ENCODE results near the gene ERVK3-1. TPM values are rescaled to one million over a fixed set of nuclear protein-coding genes. Genes with fewer than 3 reads are reported as not detected.

Gene ERVK3-1
- total RNA-seq, 6 experiments from 2014 or later, result 24.0 to 31.2 (median 28.2) TPM

DNA sequence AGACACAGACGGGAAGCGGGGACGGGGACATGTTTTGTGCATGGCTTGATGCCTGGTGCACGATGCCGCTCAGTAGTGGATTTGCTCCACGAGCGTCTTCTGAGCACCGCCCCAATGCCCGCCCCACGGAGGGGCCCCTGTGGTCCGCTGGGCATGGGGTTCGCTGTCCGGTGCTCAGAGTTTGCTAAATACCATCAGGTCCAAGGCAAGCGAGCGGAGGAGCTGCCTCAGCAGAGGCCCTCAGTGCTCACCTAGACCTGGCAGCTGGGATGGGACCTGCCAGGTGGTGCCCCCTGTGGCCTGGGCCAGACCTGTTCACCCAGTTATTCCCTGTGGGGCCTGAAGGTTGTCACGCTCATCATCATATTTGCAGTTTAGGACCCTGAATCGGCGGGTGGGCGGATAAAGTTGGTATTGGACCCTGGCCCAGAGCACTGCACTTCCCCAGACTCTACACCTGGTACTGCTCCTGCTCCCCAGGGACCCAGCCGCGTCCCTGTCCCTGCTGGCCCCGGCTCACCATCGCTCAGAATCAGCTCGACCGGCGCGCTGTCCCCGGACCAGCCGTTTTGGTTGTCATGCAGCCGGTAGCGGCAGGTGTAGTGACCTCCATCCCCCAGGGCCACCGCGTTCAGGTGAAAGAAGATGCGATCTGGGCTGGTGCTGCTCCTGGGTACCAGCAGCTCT is 45.8 kb downstream of the ERVK3-1 start:
- H3K36me3 Mint-ChIP-seq (ENCODE audit: low read depth), result peaks cover 9% of the 10 kb centered on the region; the same call in 1 of the 2 replicates
- peaks cover 13% of the 10 kb centered on the region for H3K4me1 Mint-ChIP-seq (ENCODE audit: low read depth)
- peaks cover 4% of the 10 kb centered on the region; the same call in 1 of the 2 replicates for H3K9me3 Mint-ChIP-seq
- no peak for DNase-seq
- TF ChIP-seq, protein P1, sequence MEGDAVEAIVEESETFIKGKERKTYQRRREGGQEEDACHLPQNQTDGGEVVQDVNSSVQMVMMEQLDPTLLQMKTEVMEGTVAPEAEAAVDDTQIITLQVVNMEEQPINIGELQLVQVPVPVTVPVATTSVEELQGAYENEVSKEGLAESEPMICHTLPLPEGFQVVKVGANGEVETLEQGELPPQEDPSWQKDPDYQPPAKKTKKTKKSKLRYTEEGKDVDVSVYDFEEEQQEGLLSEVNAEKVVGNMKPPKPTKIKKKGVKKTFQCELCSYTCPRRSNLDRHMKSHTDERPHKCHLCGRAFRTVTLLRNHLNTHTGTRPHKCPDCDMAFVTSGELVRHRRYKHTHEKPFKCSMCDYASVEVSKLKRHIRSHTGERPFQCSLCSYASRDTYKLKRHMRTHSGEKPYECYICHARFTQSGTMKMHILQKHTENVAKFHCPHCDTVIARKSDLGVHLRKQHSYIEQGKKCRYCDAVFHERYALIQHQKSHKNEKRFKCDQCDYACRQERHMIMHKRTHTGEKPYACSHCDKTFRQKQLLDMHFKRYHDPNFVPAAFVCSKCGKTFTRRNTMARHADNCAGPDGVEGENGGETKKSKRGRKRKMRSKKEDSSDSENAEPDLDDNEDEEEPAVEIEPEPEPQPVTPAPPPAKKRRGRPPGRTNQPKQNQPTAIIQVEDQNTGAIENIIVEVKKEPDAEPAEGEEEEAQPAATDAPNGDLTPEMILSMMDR (IDR thresholded peaks at IDR 0.05), result no peak
- H3K4me3 Mint-ChIP-seq, result no peak overlapping the region
- no peak overlapping the region for H3K27ac Mint-ChIP-seq
- H3K27me3 Mint-ChIP-seq (ENCODE audit: insufficient read depth), result peaks cover 6% of the 10 kb centered on the region; the same call in 1 of the 2 replicates

DNA sequence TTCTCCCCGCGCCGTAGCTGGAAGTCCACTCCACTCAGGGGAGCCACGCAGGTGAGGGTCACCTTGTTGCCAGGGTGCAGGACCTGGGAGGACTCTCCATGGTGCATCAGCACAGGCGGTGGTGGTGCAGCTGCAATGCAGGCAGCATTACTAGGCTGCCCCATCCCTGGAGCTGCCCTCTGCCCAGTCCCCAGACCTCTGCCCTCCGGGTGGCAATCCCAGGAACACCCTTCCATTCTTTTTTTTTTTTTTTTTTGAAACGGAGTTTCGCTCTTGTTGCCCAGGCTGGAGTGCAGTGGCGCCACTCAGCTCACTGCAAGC is 46.3 kb downstream of the ERVK3-1 start:
- Mint-ChIP-seq H3K9me3 (peaks cover 4% of the 10 kb centered on the region; the same call in 1 of the 2 replicates), H3K4me3 (no peak overlapping the region), H3K36me3 (ENCODE audit: low read depth) (peaks cover 8% of the 10 kb centered on the region; the same call in 1 of the 2 replicates), H3K27ac (no peak overlapping the region), H3K27me3 (ENCODE audit: insufficient read depth) (peaks cover 4% of the 10 kb centered on the region; the same call in 1 of the 2 replicates), H3K4me1 (ENCODE audit: low read depth) (peaks cover 12% of the 10 kb centered on the region; the same call in 1 of the 2 replicates)
- TF ChIP-seq, protein P1 (IDR thresholded peaks at IDR 0.05), result no peak
- DNase-seq, result no peak

DNA sequence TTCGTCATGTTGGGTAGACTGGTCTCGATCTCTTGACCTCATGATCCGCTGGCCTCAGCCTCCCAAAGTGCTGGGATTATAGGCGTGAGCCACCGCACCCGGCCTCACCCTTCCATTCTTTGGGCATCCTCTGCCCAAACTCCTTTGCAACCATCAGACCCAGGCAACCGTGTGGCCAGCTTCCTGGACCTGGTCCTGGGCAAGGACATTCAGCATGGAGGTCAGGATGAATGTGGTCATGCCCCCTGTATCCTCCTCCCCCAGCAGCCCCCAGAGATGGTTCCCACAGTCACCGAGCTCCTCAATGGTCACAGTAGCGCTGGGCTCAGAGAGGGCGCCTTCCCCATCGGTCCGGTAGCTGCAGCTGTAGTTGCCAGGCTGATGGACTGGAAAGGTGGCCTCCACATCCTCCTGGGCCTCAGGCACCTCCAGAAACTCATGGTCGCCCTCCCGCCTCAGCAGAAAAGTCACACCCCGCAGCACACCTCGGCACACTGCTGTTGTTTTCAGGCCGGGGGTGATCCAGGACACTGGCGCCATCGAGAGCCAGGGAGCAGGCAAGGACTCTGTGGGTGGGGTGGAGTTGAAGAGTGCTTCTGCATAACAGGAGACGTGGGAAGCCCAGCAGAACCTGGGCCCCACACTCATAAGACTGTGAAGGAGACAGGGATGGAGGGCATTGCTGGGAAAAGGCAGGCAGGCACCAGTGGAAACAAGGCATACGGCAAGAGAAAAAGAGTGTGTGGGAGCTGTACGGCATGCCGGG is 47.0 kb downstream of the ERVK3-1 start:
- Mint-ChIP-seq H3K27me3 (ENCODE audit: insufficient read depth) (peaks cover 4% of the 10 kb centered on the region; the same call in 1 of the 2 replicates), H3K27ac (no peak overlapping the region), H3K4me3 (no peak overlapping the region), H3K4me1 (ENCODE audit: low read depth) (peaks cover 12% of the 10 kb centered on the region; the same call in 1 of the 2 replicates), H3K9me3 (peaks cover 4% of the 10 kb centered on the region; the same call in 1 of the 2 replicates), H3K36me3 (ENCODE audit: low read depth) (peaks cover 8% of the 10 kb centered on the region; the same call in 1 of the 2 replicates)
- DNase-seq, result no peak
- TF ChIP-seq, protein P1 (IDR thresholded peaks at IDR 0.05), result no peak

DNA sequence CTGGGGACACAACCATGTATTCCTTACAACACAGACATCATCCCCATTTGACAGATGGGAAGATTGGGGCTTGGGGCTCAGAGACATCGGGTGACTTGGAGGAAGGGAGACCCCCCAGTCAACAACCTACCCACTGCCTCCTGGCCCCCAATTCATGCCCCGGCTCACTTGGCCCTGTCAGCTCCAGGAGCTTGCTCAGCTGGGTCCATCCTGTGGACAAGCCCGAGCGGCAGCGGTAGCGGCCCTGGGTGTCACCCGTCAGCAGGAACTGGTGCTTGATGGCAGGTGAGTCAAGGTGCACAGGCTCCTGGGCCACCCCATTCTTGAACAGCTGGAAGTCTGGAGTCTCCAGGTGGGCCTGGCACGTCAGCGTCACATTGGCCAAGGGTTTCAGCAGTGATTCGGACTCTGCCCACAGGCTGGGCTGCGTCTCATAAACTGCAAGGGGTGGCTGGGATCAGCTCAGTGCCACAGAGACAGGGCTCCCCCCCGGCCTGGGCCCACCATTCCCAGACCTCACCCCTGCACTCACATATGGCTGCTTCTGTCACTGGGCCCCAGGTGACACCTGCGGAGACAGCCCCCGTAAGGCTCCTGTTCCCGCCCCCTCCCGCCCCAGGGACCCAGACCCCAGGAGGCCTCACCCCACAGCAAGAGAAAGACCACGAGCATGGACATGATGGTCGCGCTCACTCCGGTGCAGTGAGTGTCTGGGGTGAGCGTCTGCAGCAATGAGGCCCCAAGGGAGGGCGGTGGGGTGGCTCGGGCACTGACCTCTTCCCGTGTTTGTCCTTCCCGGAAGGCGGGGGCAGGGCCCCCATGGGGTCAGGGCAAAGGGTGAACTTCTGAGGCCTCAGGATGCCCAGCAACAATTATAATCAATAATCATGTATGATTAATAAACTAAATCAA is 47.8 kb downstream of the ERVK3-1 start, which contains the start of gene A1BG:
Gene A1BG (minus strand): TSS at position 733 of the 912 bp plus-strand sequence. CDS start 55 bp downstream, at position 678.
- TF ChIP-seq, protein P1 (IDR thresholded peaks at IDR 0.05), result no peak
- Mint-ChIP-seq H3K4me1 (ENCODE audit: low read depth) (peaks cover 12% of the 10 kb centered on the region; the same call in 1 of the 2 replicates), H3K27me3 (ENCODE audit: insufficient read depth) (no peaks in the 10 kb centered on the region), H3K9me3 (peaks cover 4% of the 10 kb centered on the region; the same call in 1 of the 2 replicates), H3K36me3 (ENCODE audit: low read depth) (peaks cover 8% of the 10 kb centered on the region; the same call in 1 of the 2 replicates), H3K4me3 (no peak within 1 kb of the TSS), H3K27ac (no peak within 1 kb of the TSS)
- no peak for DNase-seq

All from HFFc6 (cell line).